Testis (tissue), 2 donors: ENCODE data around the gene UBALD1.

Experiments used
- POLR2A ChIP-seq: fragments of 450-650 bp; IDR thresholded peaks from one replicate; pipeline ENCODE4 v1.6.1; 2017; ENCODE audit warnings: antibody characterized with exemption, mild to moderate bottlenecking, moderate library complexity
- TF ChIP-seq, protein P1 (sequence below), 3 experiments: fragments of 450-650 bp in 2 of 3; fragments of 200-600 bp in 1 of 3; sonication (generic) in 1 of 3; IDR thresholded peaks; one replicate each; pipeline ENCODE4 v1.5.1; 2016 to 2019; ENCODE audit warnings: antibody characterized with exemption in 3 of 3, mild to moderate bottlenecking in 2 of 3, moderate library complexity in 1 of 3

DNA sequence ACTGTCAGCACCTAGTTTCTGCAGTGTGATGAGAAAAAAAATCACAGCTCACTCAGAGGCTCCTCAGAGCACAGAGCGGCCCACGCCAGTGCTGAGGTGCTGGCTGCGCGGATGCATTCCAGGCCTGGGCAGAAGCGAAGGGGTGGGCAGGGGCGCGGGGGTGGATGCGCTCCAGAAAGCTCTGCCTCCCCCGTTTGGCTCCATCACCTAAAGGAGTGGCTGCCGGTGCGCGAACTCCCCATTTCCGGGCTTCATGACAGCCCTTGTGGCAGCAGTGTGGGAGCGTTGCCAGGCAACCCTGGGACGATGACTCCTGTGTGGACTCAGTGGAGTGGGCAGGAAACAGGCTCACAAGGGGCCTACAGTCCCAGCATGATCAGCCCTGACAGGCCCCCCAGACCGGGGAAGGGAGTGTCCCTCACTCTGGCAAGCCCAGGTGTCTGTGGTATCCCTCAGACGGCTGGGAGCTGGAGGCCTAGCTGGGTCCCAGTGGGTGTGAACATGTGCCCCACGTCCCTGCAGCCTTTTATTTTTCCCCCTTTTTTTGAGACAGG, 45.8 kb upstream of the UBALD1 start:
- TF ChIP-seq, protein P1, sequence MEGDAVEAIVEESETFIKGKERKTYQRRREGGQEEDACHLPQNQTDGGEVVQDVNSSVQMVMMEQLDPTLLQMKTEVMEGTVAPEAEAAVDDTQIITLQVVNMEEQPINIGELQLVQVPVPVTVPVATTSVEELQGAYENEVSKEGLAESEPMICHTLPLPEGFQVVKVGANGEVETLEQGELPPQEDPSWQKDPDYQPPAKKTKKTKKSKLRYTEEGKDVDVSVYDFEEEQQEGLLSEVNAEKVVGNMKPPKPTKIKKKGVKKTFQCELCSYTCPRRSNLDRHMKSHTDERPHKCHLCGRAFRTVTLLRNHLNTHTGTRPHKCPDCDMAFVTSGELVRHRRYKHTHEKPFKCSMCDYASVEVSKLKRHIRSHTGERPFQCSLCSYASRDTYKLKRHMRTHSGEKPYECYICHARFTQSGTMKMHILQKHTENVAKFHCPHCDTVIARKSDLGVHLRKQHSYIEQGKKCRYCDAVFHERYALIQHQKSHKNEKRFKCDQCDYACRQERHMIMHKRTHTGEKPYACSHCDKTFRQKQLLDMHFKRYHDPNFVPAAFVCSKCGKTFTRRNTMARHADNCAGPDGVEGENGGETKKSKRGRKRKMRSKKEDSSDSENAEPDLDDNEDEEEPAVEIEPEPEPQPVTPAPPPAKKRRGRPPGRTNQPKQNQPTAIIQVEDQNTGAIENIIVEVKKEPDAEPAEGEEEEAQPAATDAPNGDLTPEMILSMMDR (IDR thresholded peaks at IDR 0.05) = no peak
- no peak for TF ChIP-seq POLR2A
